ENCODE data around the gene PRKCQ.
"Not testable (repeated sequence)": the region's sequence is repeated elsewhere in the genome, so short reads cannot be mapped to it uniquely, and the experiment has no call there.

DNA sequence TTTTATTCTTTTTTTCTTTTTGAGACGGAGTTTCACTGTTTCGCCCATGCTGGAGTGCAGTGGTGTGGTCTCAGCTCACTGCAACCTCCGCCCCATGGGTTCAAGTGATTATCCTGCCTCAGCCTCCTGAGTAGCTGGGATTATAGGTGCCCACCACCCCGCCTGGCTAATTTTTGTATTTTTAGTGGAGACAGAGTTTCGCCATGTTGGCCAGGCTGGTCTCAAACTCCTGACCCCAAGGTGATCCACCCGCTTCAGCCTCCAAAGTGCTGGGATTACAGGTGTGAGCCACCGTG, 107.4 kb downstream of the PRKCQ start:
- TF ChIP-seq L3MBTL2 (conservative IDR thresholded peaks at IDR 0.05); NFRKB (IDR thresholded peaks at IDR 0.05): not testable (repeated sequence)

Data from HEK293T (cell line).